GM12864 (cell line): Measurements from ENCODE around the gene BRD7.

Experiments used
- DNase-seq: peaks from one replicate; pipeline ENCODE4 v3.0.0-alpha.2; 2011; ENCODE audit warnings: low read depth
- H3K4me3 ChIP-seq: 2 replicates; pipeline ENCODE4 v1.5.1; 2011; ENCODE audit warnings: mild to moderate bottlenecking, low read depth, low read length, control low read depth
- CTCF ChIP-seq: IDR thresholded peaks from 2 replicates; pipeline ENCODE4 v1.5.1; 2011; ENCODE audit warnings: low read depth, mild to moderate bottlenecking, moderate library complexity, low read length, control low read depth, inconsistent platforms; ENCODE audit errors: missing control alignments

BRD7 gene

DNA sequence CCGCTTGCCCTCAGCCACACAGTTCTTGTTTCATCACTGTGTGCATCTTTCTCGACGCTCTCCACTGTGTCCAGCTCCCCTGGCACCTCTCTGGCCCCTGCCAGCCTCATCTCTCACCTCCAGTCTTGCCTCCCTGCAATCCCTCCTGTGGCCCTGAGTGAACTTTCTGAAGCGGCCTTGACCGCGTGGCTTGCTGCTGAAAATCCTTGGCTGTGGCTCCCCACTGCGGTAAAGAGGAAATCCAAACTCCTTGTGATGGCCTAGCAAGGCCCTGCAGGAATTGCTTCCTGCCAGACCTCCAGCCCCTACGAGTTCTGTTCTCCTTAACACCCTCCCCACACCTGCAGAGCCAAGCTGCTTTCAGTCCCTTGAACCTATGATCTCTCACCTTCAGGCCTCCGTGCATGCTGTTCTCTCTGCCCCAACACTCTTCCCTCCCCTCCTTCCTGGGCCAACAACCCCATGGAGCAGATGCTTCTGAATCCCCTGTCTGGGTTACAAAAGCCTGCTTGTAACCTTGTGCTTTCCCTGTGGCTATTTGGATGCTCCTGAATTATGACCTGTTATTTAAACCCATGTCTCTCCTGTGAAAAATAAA, 33.6 kb upstream of the BRD7 start:
- no peak for DNase-seq
- TF ChIP-seq CTCF = no peak
- H3K4me3 ChIP-seq = no peak overlapping the region

DNA sequence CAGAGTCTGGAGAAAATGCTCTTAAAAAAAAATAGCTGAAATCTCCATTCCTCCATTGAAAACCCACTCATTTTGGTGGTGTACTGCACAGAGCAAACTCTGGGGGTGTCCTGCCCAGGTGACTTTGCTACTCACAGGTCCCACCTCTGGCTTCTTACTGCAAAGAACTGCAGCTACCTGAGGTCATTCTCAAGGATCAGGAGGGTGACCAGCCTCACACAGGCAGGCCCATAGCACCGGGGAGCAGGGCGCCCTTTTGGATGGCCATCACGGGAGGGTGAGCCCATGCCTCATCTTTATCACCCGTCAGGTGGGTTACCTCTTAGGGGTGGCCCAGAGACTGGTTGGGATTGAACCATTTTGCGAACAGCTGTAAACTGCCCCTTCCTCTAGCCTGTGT, 32.6 kb upstream of the BRD7 start:
- no peak overlapping the region for H3K4me3 ChIP-seq
- DNase-seq = no peak
- TF ChIP-seq CTCF = no peak

- no peak overlapping the region for H3K4me3 ChIP-seq
- DNase-seq = no peak
- no peak for TF ChIP-seq CTCF
Observed at GRCh38 chr16:50400967-50401348, 32.2 kb upstream of the BRD7 start.

DNA sequence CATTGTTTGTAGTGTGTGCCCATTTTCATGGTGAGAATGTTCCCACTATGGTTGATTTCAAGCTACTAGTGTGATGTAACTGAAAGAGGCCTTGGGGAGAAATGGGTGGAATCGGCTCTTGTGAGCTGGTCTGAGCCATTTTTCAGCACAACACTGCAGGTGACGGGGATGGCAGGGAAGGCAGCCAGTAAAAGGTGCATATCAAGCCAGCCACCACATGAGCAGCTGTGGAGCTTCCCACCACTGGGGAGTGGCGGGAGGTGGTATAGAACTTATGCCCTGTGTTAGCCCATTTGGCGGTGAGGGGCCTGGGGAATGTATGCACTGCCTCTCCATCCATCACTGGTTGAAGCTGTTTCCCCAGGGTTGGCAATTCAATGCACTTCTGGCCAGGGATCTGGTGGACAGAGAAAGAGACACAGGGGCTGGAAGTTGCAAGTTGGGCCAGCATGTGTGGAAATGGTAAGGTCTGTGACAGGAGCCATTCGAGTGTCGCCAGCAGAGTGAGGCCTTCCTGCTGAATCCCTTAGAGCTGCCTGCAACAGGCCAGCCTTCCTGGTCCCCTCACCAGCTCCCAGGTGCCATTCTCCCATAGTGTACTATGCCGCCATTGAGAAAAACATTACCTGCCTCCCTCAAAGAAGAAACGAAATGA, 31.7 kb upstream of the BRD7 start:
- DNase-seq = no peak
- no peak overlapping the region for H3K4me3 ChIP-seq
- no peak for TF ChIP-seq CTCF

DNA sequence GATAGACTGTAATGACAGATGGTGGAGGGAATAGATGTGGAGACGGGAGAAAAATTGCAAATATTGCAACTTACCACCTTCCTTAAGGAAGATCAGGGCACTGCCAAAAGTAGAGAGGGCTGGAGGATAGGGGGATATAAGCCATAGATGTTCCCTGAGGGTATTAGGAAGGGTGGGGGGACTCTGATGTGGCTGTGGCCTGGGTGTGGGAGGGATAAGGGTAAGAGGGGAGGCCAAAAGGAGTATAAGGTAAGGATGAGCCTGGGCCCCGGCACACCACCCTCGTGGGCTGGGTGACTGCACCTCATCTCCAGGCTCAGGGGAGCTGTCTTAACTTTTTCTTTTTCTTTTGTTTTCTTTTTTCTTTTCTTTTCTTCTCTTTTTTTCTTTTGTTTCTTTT, 30.6 kb upstream of the BRD7 start:
- DNase-seq = no peak
- TF ChIP-seq CTCF = no peak
- H3K4me3 ChIP-seq = no peak overlapping the region

- no peak for TF ChIP-seq CTCF
- no peak for DNase-seq
- no peak overlapping the region for H3K4me3 ChIP-seq
Observed at GRCh38 chr16:50398336-50398735, 29.5 kb upstream of the BRD7 start.
